Endometrial microvascular endothelial cells (primary cell): ENCODE data around the gene CHRM5. TPM values are rescaled to one million over a fixed set of nuclear protein-coding genes. Genes with fewer than 3 reads are reported as not detected.

Experiments
- in situ Hi-C: cut with HindIII; loops from 2 replicates; pipeline ENCODE4 v1.10.0; 2017; ENCODE audit warnings: low sequenced_read_pairs, low pct_unique_long_range_greater_than_20kb; ENCODE audit errors: inconsistent ontology term
- total RNA-seq: library from RNA; depleted of rRNA; stranded (reverse); fragments of >200 nt; gene quantifications from one replicate; pipeline ENCODE4 v1.2.3, GENCODE V29; 2015; ENCODE audit errors: inconsistent ontology term

The CHRM5 gene, protein sequence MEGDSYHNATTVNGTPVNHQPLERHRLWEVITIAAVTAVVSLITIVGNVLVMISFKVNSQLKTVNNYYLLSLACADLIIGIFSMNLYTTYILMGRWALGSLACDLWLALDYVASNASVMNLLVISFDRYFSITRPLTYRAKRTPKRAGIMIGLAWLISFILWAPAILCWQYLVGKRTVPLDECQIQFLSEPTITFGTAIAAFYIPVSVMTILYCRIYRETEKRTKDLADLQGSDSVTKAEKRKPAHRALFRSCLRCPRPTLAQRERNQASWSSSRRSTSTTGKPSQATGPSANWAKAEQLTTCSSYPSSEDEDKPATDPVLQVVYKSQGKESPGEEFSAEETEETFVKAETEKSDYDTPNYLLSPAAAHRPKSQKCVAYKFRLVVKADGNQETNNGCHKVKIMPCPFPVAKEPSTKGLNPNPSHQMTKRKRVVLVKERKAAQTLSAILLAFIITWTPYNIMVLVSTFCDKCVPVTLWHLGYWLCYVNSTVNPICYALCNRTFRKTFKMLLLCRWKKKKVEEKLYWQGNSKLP
- not detected for total RNA-seq

- in situ Hi-C loops, result no loop called here
Measured at GRCh38 chr15:33968224-33968623, at the start of gene CHRM5. CHRM5 (plus strand) TSS chr15:33968497; CDS start chr15:34062718, 94,221 bp downstream.

DNA sequence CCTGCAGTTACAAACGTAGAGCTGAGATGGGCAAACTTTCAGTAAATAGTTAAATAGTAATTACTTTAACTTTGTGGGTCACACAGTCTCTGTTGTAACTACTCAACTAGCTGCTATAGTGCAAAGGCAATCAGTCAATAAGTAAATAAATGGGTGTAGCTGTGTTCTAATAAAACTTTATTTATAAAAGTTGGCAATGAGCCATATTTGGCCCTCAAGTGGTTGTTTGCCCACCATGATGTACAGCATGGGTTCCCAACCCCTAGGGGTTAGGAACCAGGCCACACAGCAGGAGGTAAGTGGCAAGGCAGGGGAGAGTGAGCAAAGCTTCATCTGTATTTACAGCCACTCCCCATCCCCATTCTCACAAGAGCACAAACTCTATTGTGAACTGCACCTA, 44.9 kb upstream of the CHRM5 start:
- in situ Hi-C loops, result no loop called here

DNA sequence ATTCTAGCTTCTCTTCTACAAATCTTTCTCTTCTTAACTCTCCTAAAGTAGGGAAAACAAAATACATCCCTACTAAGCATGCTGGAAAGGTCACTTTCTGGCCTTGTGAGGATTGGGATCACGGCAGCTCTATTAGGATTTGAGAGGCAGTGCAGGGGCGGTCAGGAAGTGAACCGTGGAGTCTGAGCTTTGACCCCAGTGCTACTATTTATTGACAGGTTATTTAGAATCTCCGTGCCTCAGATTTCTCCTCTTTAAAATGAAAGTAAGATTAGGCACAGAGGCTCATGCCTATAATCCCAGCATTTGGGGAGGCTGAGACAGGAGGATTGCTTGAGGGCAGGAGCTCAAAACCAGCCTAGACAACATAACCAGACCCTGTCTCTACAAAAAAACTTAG, 42.0 kb upstream of the CHRM5 start:
- in situ Hi-C loops, result no loop called here

- in situ Hi-C loops, result no loop called here
Measured at GRCh38 chr15:33932734-33933133, 35.6 kb upstream of the CHRM5 start.

DNA sequence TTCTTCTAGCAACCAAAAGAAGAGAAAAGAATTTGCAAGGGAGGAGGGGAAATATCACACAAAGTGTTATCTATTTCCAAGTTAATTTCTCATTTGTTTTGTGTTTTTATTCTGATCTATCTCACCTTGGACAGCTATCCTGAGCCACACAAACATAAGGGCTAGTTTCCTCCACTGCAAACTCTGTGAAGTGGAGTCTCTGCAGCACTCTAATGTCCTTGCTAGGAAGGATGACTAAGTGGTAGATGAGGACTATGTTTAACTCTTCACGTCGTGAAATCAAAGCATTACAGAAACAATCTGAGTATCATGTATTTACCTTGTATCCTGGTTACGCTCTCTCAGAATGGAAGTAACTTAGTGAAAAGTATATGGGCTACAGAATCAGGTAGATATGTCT, 33.9 kb upstream of the CHRM5 start:
- in situ Hi-C loops, result no loop called here

- in situ Hi-C loops, result no loop called here
Measured at GRCh38 chr15:33934921-33935320, 33.4 kb upstream of the CHRM5 start.

DNA sequence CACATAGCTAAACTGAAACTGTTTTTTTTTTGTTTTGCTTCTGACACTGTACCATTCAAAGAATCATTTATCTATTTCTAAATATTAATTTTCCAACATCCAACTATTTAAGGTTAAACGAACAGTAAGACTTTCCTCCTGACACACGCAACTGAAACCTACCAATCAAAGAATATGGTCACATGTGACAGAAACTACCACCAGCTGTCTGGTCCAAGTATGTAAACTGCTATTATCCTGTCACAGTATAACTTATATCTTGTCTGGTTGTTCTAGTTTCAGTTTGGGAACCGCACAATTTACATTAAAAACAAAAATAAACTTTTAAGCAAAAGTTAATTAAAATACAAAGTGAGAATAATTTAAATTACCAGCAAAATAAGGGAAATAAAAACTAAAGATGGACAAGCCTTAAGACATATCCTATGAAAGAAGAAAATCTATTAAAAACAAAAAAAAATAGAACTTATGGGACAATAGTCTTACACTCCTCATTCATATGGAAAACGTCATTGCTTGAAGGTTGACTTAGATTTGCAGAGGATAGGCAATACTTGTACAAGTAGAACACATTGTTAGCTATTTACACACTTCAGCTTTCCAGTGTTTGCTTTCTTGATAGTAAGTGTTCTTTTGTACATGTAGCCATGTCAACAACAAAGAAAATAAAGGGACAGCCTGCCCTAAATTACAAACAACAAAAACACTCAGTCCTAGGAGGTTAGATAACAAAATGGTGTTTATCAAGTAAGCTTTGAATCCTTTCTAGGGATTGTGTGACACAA, 26.8 kb upstream of the CHRM5 start:
- in situ Hi-C loops, result no loop called here

GRCh38 chr15:33946152-33946551, 22.1 kb upstream of the CHRM5 start:
- in situ Hi-C loops, result no loop called here

DNA sequence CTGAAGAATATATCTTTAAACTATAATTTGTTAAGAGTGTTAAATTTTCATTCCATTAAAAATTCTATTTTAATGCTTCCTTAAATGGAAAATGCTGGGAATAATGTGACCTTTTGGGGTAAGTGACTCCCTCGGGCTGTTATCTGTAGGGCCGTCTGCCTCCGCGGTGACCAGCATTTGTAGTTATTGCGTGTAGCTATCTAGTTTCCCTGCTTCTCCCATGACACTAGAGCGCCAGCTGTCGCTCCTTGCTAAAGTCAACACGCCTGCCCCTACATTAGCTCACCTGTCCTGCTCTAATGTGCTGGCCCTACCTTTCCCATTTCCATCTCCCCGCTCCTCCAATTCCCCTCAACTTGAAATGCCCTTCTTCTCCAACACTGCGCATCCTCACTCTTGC, 12.4 kb upstream of the CHRM5 start:
- in situ Hi-C loops, result no loop called here

GRCh38 chr15:33956397-33956796, 11.9 kb upstream of the CHRM5 start:
- in situ Hi-C loops, result no loop called here

DNA sequence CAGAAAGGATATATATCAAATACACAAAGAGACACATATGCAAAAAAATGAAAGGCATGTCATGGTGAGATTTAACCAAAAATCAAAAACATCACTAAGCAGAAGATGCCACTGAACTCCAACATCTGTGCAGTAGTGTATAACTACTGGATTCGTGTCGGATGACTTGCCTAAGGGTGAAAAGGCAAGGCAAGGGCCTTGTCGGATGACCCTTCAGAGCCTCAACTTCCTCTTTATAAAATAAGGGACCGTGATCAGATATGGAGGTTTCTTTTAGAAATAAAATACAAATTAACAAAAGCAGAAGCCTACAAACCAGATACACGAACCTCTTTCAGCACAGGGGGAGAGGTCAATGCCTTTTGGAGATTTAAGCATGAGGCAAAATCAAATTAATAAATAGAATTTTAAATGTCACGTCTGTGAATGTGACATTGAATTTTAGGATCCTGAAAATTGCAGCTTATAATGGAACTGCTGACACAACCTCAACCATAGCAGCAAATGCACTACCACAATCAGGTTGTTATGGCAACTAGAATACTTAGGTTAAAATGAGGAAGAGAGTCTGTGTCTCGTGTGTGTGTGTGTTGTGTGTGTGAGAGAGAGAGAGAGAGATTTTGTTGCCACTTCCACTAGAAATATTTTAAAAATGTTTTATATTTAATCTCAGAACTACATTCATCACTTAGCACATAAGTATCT, 8.3 kb upstream of the CHRM5 start:
- in situ Hi-C loops, result no loop called here

GRCh38 chr15:33960549-33960935, 7.8 kb upstream of the CHRM5 start:
- in situ Hi-C loops, result no loop called here

GRCh38 chr15:33963831-33964664, 4.2 kb upstream of the CHRM5 start:
- in situ Hi-C loops, result no loop called here

GRCh38 chr15:33964665-33965040, 3.6 kb upstream of the CHRM5 start:
- in situ Hi-C loops, result no loop called here

- in situ Hi-C loops, result no loop called here
Measured at GRCh38 chr15:33968821-33969220, 524 bp downstream of the CHRM5 start.

DNA sequence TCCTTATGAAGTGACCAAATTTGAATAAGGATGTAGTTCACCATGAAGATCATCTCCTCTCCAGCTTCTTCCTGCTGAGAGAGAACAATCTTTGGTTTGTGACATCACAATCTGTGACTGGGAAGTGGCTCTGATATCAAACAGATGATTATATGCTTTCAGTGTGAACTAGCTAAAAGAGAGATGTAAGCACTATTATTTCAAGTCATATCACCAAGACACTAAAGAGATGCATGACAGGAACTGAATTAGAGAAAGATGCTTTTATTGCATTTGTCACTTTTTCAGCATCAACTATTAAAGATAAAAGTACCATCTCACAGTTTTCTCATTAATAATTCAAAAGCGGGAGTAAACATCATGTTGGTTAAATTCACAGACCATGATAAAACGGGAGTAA, 3.5 kb downstream of the CHRM5 start:
- in situ Hi-C loops, result no loop called here

- in situ Hi-C loops, result no loop called here
Measured at GRCh38 chr15:33975022-33975565, 6.8 kb downstream of the CHRM5 start.

GRCh38 chr15:33980159-33980558, 11.9 kb downstream of the CHRM5 start:
- in situ Hi-C loops, result no loop called here
